Superior temporal gyrus (tissue), 1 donor: ENCODE data around the gene MYO15B.

Source experiments
- DNase-seq: peaks from one replicate; pipeline ENCODE4 v3.0.0-alpha.2; 2016; ENCODE audit errors: extremely low spot score

The MYO15B gene

GRCh38 chr17:75665981-75666380 lies 78.4 kb downstream of the MYO15B start:
- DNase-seq, result no peak

DNA sequence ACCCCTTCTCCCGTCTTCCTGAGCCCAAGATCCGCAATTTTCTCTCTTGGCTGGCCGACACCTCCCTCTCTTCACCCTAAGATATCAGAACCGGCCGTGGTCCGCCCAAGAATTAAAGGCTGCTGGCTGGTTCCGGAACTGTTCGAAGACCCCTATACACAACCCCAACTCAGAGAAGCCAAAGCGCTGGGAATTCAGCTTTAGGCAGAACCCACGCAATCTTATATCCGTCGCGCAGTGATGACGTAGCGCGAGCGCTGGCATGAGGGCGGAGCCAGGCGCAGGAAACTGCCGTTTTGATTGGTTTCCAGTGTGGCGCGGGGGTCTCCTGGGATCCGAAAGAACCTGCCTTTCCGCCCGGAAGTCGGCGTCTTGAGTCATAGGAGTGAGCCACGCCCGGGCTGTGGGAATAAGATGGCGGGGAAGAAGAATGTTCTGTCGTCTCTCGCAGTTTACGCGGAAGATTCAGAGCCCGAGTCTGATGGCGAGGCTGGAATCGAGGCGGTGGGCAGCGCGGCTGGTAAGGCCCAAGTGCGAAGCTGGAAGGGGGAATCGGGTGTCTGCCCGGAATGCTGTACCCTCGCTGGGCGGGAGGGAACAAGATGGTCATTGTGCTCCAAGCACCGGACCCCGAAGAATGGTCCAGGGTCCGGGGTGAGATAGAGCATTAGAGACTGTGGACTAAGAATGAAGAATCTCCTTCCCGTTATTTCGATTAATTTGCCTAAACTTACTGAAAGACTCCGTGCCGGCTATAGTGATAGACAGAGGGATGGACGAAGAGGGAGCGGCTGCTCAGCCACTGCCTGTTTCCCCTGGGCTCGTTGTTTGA lies 79.6 kb downstream of the MYO15B start, which contains the start of the genes RECQL5 and SAP30BP:
RECQL5 (minus strand) TSS at position 196 of the 832 bp plus-strand sequence. CDS start 597 bp downstream, outside the sequence.
SAP30BP (plus strand) TSS at position 380 of the 832 bp plus-strand sequence; CDS start at position 415, 35 bp downstream.
- peak; percentile 100 for DNase-seq

GRCh38 chr17:75667825-75668224 lies 80.2 kb downstream of the MYO15B start:
- DNase-seq, result no peak

DNA sequence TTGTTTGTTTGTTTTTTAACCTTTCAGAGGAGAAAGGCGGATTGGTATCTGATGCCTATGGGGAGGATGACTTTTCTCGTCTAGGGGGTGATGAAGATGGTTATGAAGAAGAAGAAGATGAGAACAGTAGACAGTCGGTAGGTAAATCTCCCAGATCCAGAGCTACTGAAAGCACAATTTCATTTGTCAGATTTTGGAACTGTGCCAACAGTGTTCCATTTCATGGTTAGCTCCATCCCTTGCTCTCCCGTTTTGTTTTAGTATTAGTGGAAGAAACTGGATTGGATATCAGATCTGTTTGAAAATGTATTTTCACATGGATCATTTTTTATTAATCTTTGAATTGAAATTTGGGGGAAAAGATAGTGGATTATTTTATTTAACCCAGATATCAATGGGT lies 80.9 kb downstream of the MYO15B start:
- no peak for DNase-seq

DNA sequence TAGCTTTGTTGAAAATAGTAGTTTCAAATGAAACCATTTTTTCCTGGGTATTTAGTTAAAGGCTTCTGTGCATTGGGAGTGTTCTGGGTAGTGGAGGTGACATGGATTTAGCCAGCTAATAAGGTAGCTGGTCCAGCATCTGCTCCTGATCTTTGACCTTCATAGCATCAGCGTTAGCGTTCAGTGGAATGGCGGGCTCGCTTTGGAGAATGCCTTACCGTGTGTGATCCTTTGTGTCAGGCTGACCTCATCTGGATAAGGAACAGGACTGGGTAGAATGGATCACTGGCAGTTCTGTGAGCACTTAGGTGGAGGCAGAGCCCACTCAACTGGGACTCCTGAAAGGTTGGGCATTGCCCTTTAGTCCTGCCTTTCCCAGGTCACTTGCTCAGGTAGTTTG lies 83.3 kb downstream of the MYO15B start:
- no peak for DNase-seq

GRCh38 chr17:75672011-75672410 lies 84.4 kb downstream of the MYO15B start:
- no peak for DNase-seq

- DNase-seq, result no peak
Measured at GRCh38 chr17:75673487-75673886, 85.9 kb downstream of the MYO15B start.
